HepG2 (cell line): ENCODE measurements around the gene BRD8. TPM values are rescaled to one million over a fixed set of nuclear protein-coding genes. Genes with fewer than 3 reads are reported as not detected.

Experiments
- ATAC-seq: fragments of 200-7000 bp; cut with Tn5 transposase; 3 replicates; pipeline ENCODE4 v1.9.1; 2020; ENCODE audit warnings: mild to moderate bottlenecking, moderate library complexity
- BruUV-seq: library from RNA; stranded (reverse); fragments of 400-500 nt; replicated peaks from 2 replicates; lab custom pipeline; 2021; lab: Mats Ljungman, UMichigan
- CTCF ChIA-PET: fragments of 300-600 bp; formaldehyde crosslinking; extraction: SDS; loops from one replicate; lab custom pipeline; 2021; ENCODE audit warnings: low total read pairs, inconsistent platforms, low intra/inter-chr PET ratio; lab: Yijun Ruan, JAX
- POLR2A ChIA-PET: fragments of 350-600 bp; sonication (Branson Sonifier 250); formaldehyde crosslinking; loops from one replicate; lab custom pipeline; 2020; ENCODE audit warnings: antibody characterized with exemption, inconsistent platforms; lab: Yijun Ruan, JAX
- DNase-seq: peaks from one replicate; pipeline ENCODE4 v3.0.0-alpha.2; 2015; ENCODE audit warnings: low spot score
- FAIRE-seq: peaks from 3 replicates; lab custom pipeline; 2011; peaks lifted over from hg19 to GRCh38; lab: Jason Lieb, UNC
- H2AFZ ChIP-seq: one replicate; pipeline ENCODE4 v1.6.1; 2011; ENCODE audit warnings: low read length, inconsistent platforms
- H3K27ac ChIP-seq: fragments of 300-600 bp; 3 replicates; pipeline ENCODE4 v1.8.0; 2011; ENCODE audit warnings: mixed run types, mild to moderate bottlenecking, mixed read lengths, low read length, inconsistent platforms; ENCODE audit not compliant: insufficient read depth; ENCODE audit errors: extremely low read length
- H3K27me3 ChIP-seq, 2 experiments: fragments of 200-600 bp in 1 of 2; 2 replicates in 1 of 2; 3 replicates in 1 of 2; pipeline versions ENCODE4 v1.6.0 to v1.8.0; 2011; ENCODE audit warnings: low read length in 2 of 2, mild to moderate bottlenecking in 2 of 2, moderate library complexity in 2 of 2, inconsistent platforms in 1 of 2; ENCODE audit not compliant: insufficient read depth in 2 of 2, control insufficient read depth in 1 of 2
- H3K36me3 ChIP-seq, 2 experiments: fragments of 200-600 bp in 1 of 2; replicated peaks in 1 of 2; 2 replicates in 1 of 2; 3 replicates in 1 of 2; pipeline versions ENCODE4 v1.5.1 to v1.8.0; 2011; ENCODE audit warnings: low read length in 2 of 2, inconsistent platforms in 1 of 2; ENCODE audit not compliant: insufficient read depth in 2 of 2, control insufficient read depth in 1 of 2
- H3K4me1 ChIP-seq: 2 replicates; pipeline ENCODE4 v1.5.1; 2012; ENCODE audit warnings: low read length, inconsistent platforms; ENCODE audit not compliant: insufficient read depth
- H3K4me2 ChIP-seq: 2 replicates; pipeline ENCODE4 v1.6.0; 2011; ENCODE audit warnings: low read depth, low read length, inconsistent platforms
- H3K4me3 ChIP-seq, 3 experiments: fragments of 200-600 bp in 1 of 3; sonication (generic), shearing (Covaris generic) in 1 of 3; replicated peaks in 1 of 3; 2 replicates each; pipeline ENCODE4 v1.5.1; 2011 to 2016; ENCODE audit warnings: low read length in 3 of 3, inconsistent platforms in 2 of 3, low read depth in 2 of 3, mild to moderate bottlenecking in 2 of 3, control low read depth in 1 of 3, mixed read lengths in 1 of 3; ENCODE audit not compliant: insufficient read depth in 1 of 3
- H3K79me2 ChIP-seq: one replicate; pipeline ENCODE4 v1.6.1; 2011; ENCODE audit warnings: low read length, inconsistent platforms; ENCODE audit not compliant: insufficient read depth
- H3K9ac ChIP-seq: 2 replicates; pipeline ENCODE4 v1.6.0; 2011; ENCODE audit warnings: mild to moderate bottlenecking, low read depth, low read length, inconsistent platforms; ENCODE audit not compliant: insufficient read depth
- H3K9me3 ChIP-seq: 2 replicates; pipeline ENCODE4 v1.5.1; 2012; ENCODE audit warnings: mild to moderate bottlenecking, low read length
- H4K20me1 ChIP-seq: 2 replicates; pipeline ENCODE4 v1.6.0; 2011; ENCODE audit warnings: inconsistent platforms, mild to moderate bottlenecking, low read length, moderate library complexity; ENCODE audit not compliant: insufficient read depth
- ARID4A ChIP-seq: sonication (generic); formaldehyde crosslinking; IDR thresholded peaks from 2 replicates; pipeline ENCODE4 v1.5.0; 2020; ENCODE audit warnings: mild to moderate bottlenecking, missing genetic modification reagents, borderline replicate concordance
- ELF1 ChIP-seq: sonication (generic); formaldehyde crosslinking; IDR thresholded peaks from 2 replicates; pipeline ENCODE4 v1.4.0; 2020; ENCODE audit warnings: missing genetic modification reagents
- HIVEP1 ChIP-seq: sonication (generic); formaldehyde crosslinking; IDR thresholded peaks from 2 replicates; pipeline ENCODE4 v1.4.0; 2020; ENCODE audit warnings: mild to moderate bottlenecking, missing genetic modification reagents
- HOXD1 ChIP-seq: sonication (generic); formaldehyde crosslinking; IDR thresholded peaks from 2 replicates; pipeline ENCODE4 v1.5.0; 2020; ENCODE audit warnings: missing genetic modification reagents
- LCORL ChIP-seq, 2 experiments: fragments of 450-650 bp in 1 of 2; sonication (generic) in 1 of 2; formaldehyde crosslinking in 1 of 2; IDR thresholded peaks; 2 replicates each; pipeline versions ENCODE4 v1.5.0 to v1.6.1; 2017 to 2020; ENCODE audit warnings: antibody characterized with exemption in 1 of 2, missing genetic modification reagents in 1 of 2
- NFIC ChIP-seq: IDR thresholded peaks from 2 replicates; pipeline ENCODE4 v1.6.1; 2012; ENCODE audit warnings: mild to moderate bottlenecking, low read length, inconsistent platforms
- TARDBP ChIP-seq: sonication (generic); formaldehyde crosslinking; IDR thresholded peaks from 2 replicates; pipeline ENCODE4 v1.8.0; 2022; ENCODE audit warnings: mild to moderate bottlenecking, missing genetic modification reagents
- TOE1 ChIP-seq: sonication (generic); formaldehyde crosslinking; IDR thresholded peaks from 2 replicates; pipeline ENCODE4 v1.4.0; 2020; ENCODE audit warnings: mild to moderate bottlenecking, missing genetic modification reagents
- YEATS2 ChIP-seq: sonication (generic); formaldehyde crosslinking; IDR thresholded peaks from 2 replicates; pipeline ENCODE4 v1.4.0; 2020; ENCODE audit warnings: missing genetic modification reagents, borderline replicate concordance
- ZBTB43 ChIP-seq: sonication (generic); formaldehyde crosslinking; conservative IDR thresholded peaks from 2 replicates; pipeline ENCODE4 v1.4.0; 2020; ENCODE audit warnings: missing genetic modification reagents
- ZFP36 ChIP-seq: fragments of 150-350 bp; IDR thresholded peaks from 2 replicates; pipeline ENCODE4 v1.6.1; 2018; ENCODE audit warnings: borderline replicate concordance, low read length, low read depth; ENCODE audit not compliant: partially characterized antibody
- ZFP36L2 ChIP-seq: sonication (generic); formaldehyde crosslinking; IDR thresholded peaks from 2 replicates; pipeline ENCODE4 v1.4.0; 2020; ENCODE audit warnings: missing genetic modification reagents
- ZNF383 ChIP-seq: sonication (generic); formaldehyde crosslinking; IDR thresholded peaks from 2 replicates; pipeline ENCODE4 v1.4.0; 2020; ENCODE audit warnings: missing genetic modification reagents, mild to moderate bottlenecking, borderline replicate concordance
- WGBS: methylation state at CpG from one replicate; pipeline ENCODE4 v1.1.6; 2017; ENCODE audit warnings: low lambda C conversion rate; 5-methylcytosine and 5-hydroxymethylcytosine counted together
- in situ Hi-C: cut with HindIII; loops from 2 replicates; pipeline ENCODE4 v1.10.0; 2017; ENCODE audit warnings: low pct_unique_long_range_greater_than_20kb; ENCODE audit not compliant: extremely low pct_ligation_motif_present
- intact Hi-C: fragments of 100-400 bp; cut with micrococcal nuclease; formaldehyde crosslinking; loops from one replicate; pipeline ENCODE4 v1.10.0; 2022; ENCODE audit not compliant: unreplicated experiment
- polyA plus RNA-seq, 8 experiments: library from polyadenylated mRNA; depleted of rRNA in 3 of 8; stranded (reverse) in 7 of 8; unstranded in 1 of 8; fragments of >200 nt; fragmentation: Illumina TruSeq in 4 of 8; extraction: Trizol in 4 of 8; gene quantifications; 2 replicates each; pipeline versions ENCODE4 v1.2.1 to v1.2.3, GENCODE V29; 2011 to 2016; ENCODE audit warnings: low read depth in 4 of 8, missing spikeins in 1 of 8, mixed read lengths in 1 of 8; ENCODE audit not compliant: insufficient read depth in 1 of 8
- total RNA-seq, 5 experiments: library from RNA; depleted of rRNA; stranded (reverse); fragments of >200 nt; fragmentation: Illumina TruSeq; extraction: Trizol; gene quantifications; 2 replicates each; pipeline ENCODE4 v1.2.3, GENCODE V29; 2016; ENCODE audit warnings: low read depth in 1 of 5

The BRD8 gene
- total and polyA plus RNA-seq, 2 of the 13 experiments (the other 11 are each of a cell fraction or from before 2014, with no cell fraction given) = 62.5 to 71.1 TPM

- no peak for ATAC-seq
- Histone ChIP-seq H3K79me2 (peaks cover 3% of the 10 kb centered on the region), H2AFZ (no peak overlapping the region)
- no peak for TF ChIP-seq TOE1 (CRISPR knock-in tag)
- no peak for TF ChIP-seq YEATS2 (CRISPR knock-in tag)
- TF ChIP-seq ELF1 (CRISPR knock-in tag) = no peak
- no peak for TF ChIP-seq HOXD1 (CRISPR knock-in tag)
- no peak for TF ChIP-seq ZNF383 (CRISPR knock-in tag)
- TF ChIP-seq ZFP36 = no peak
- no peak for TF ChIP-seq ZFP36L2 (CRISPR knock-in tag)
- no peak for TF ChIP-seq ARID4A (CRISPR knock-in tag)
- TF ChIP-seq ZBTB43 (CRISPR knock-in tag) = no peak
- TF ChIP-seq LCORL (IDR thresholded peaks at IDR 0.05) = no peak
- TF ChIP-seq LCORL (CRISPR knock-in tag; IDR thresholded peaks at IDR 0.05) = no peak
- TF ChIP-seq NFIC = no peak
- TF ChIP-seq HIVEP1 (CRISPR knock-in tag) = no peak
- no peak for TF ChIP-seq TARDBP (CRISPR knock-in tag)
- TF ChIP-seq, all 625 proteins: peak for 0
- Histone ChIP-seq H3K4me2 (no peak overlapping the region), H4K20me1 (no peaks in the 10 kb centered on the region), H3K4me1 (no peaks in the 10 kb centered on the region), H3K9me3 (no peaks in the 10 kb centered on the region), H3K4me3 (no peak overlapping the region), H3K27me3 (no peaks in the 10 kb centered on the region), H3K27ac (no peak overlapping the region), H3K36me3 (peaks cover 28 to 92% of the 10 kb centered on the region in 2 experiments), H3K9ac (no peak overlapping the region)
- DNase-seq = no peak
- in situ Hi-C loops (no loop called here), intact Hi-C loops (no loop called here)
- no peak for FAIRE-seq
- BruUV-seq = no TSS peak
- WGBS = 95% methylated on average over 5 of the region's 5 CpGs
- CTCF ChIA-PET = no interaction called here
- POLR2A ChIA-PET = no interaction called here
Observed at GRCh38 chr5:138169124-138169523, 9.3 kb downstream of the BRD8 start.
